Activated CD8-positive, alpha-beta memory T cell treated with anti-CD3 and anti-CD28 coated beads, Interleukin-2, amount 50 U/mL, for 4 hours (primary cell): Measurements from ENCODE around the gene LHFPL2.

Source experiments
- DNase-seq: peaks from one replicate; pipeline ENCODE4 v3.0.0-alpha.2; 2020

The LHFPL2 gene

GRCh38 chr5:78563621-78564020 lies 85.0 kb downstream of the LHFPL2 start:
- no peak for DNase-seq

GRCh38 chr5:78562714-78563330 lies 85.8 kb downstream of the LHFPL2 start:
- no peak for DNase-seq

GRCh38 chr5:78562001-78562400 lies 86.6 kb downstream of the LHFPL2 start:
- DNase-seq, result no peak

GRCh38 chr5:78561261-78561660 lies 87.3 kb downstream of the LHFPL2 start:
- no peak for DNase-seq

GRCh38 chr5:78560000-78560855 lies 88.3 kb downstream of the LHFPL2 start:
- DNase-seq, result no peak

- DNase-seq, result no peak
These were observed 91.0 kb downstream of the LHFPL2 start for GRCh38 chr5:78557601-78558000.

GRCh38 chr5:78555870-78556269 lies 92.7 kb downstream of the LHFPL2 start:
- DNase-seq, result no peak

- no peak for DNase-seq
These were observed 93.9 kb downstream of the LHFPL2 start for GRCh38 chr5:78554670-78555069.

- no peak for DNase-seq
These were observed 94.8 kb downstream of the LHFPL2 start for GRCh38 chr5:78553580-78554353.

- no peak for DNase-seq
These were observed 95.7 kb downstream of the LHFPL2 start for GRCh38 chr5:78552729-78553342.

- DNase-seq, result no peak
These were observed 97.7 kb downstream of the LHFPL2 start for GRCh38 chr5:78550891-78551290.

GRCh38 chr5:78549043-78549442 lies 99.5 kb downstream of the LHFPL2 start:
- no peak for DNase-seq

- no peak for DNase-seq
These were observed 100.6 kb downstream of the LHFPL2 start for GRCh38 chr5:78547731-78548615.

- no peak for DNase-seq
These were observed 101.4 kb downstream of the LHFPL2 start for GRCh38 chr5:78547183-78547582.

GRCh38 chr5:78546276-78546996 lies 102.1 kb downstream of the LHFPL2 start:
- DNase-seq, result no peak

- DNase-seq, result no peak
These were observed 103.2 kb downstream of the LHFPL2 start for GRCh38 chr5:78545406-78545805.

GRCh38 chr5:78544561-78545201 lies 103.9 kb downstream of the LHFPL2 start:
- no peak for DNase-seq

- DNase-seq, result no peak
These were observed 104.7 kb downstream of the LHFPL2 start for GRCh38 chr5:78543916-78544315.

GRCh38 chr5:78543292-78543691 lies 105.3 kb downstream of the LHFPL2 start:
- DNase-seq, result no peak

- no peak for DNase-seq
These were observed 106.2 kb downstream of the LHFPL2 start for GRCh38 chr5:78542321-78542840.
